Panc1 (cell line): ENCODE data around the gene DDX1. TPM values are rescaled to one million over a fixed set of nuclear protein-coding genes. Genes with fewer than 3 reads are reported as not detected.

Source experiments
- ATAC-seq: fragments of 200-7000 bp; cut with Tn5 transposase; 2 replicates; pipeline ENCODE4 v1.9.1; 2020; ENCODE audit warnings: mild to moderate bottlenecking, moderate library complexity
- BruUV-seq: library from RNA; stranded (reverse); fragments of 400-500 nt; replicated peaks from 2 replicates; lab custom pipeline; 2021; lab: Mats Ljungman, UMichigan
- CTCF ChIA-PET: fragments of 300-600 bp; sonication (Branson Sonifier 250); formaldehyde crosslinking; loops from one replicate; lab custom pipeline; 2022; ENCODE audit warnings: antibody characterized with exemption; lab: Charles Lee
- POLR2A ChIA-PET: fragments of 300-600 bp; sonication (Branson Sonifier 250); formaldehyde crosslinking; loops from one replicate; lab custom pipeline; 2022; ENCODE audit warnings: antibody characterized with exemption; lab: Charles Lee
- DNase-seq: peaks from one replicate; pipeline ENCODE4 v3.0.0-alpha.2; 2010; ENCODE audit warnings: low read depth, low spot score
- H3K27ac ChIP-seq: 2 replicates; pipeline ENCODE4 v1.5.1; 2011; ENCODE audit warnings: mild to moderate bottlenecking, low read length, inconsistent platforms
- H3K27me3 ChIP-seq: fragments of 200-500 bp; sonication (Bioruptor generic); 2 replicates; pipeline ENCODE4 v1.6.0; 2014; ENCODE audit warnings: low read length, inconsistent platforms; ENCODE audit not compliant: control insufficient read depth, insufficient read depth
- H3K36me3 ChIP-seq: fragments of 200-500 bp; sonication (Bioruptor generic); 2 replicates; pipeline ENCODE4 v1.5.1; 2014; ENCODE audit warnings: inconsistent platforms, mild to moderate bottlenecking, low read length, moderate library complexity; ENCODE audit not compliant: control insufficient read depth, insufficient read depth
- H3K4me1 ChIP-seq: 2 replicates; pipeline ENCODE4 v1.5.1; 2011; ENCODE audit warnings: inconsistent platforms, mild to moderate bottlenecking, low read length, moderate library complexity; ENCODE audit not compliant: control insufficient read depth, insufficient read depth
- H3K4me3 ChIP-seq, 2 experiments: 2 replicates each; pipeline ENCODE4 v1.5.1; 2011 to 2012; ENCODE audit warnings: low read depth in 2 of 2, low read length in 2 of 2, mild to moderate bottlenecking in 2 of 2, inconsistent platforms in 1 of 2, moderate library complexity in 1 of 2
- H3K9me3 ChIP-seq: fragments of 200-500 bp; sonication (Bioruptor generic); 2 replicates; pipeline ENCODE4 v1.5.1; 2014; ENCODE audit warnings: low read depth, mild to moderate bottlenecking, inconsistent platforms, low read length, moderate library complexity; ENCODE audit not compliant: control insufficient read depth, insufficient read depth
- CTCF ChIP-seq: fragments of 450-650 bp; IDR thresholded peaks from 2 replicates; pipeline ENCODE4 v1.5.1; 2017; ENCODE audit warnings: mild to moderate bottlenecking
- POLR2AphosphoS5 ChIP-seq: IDR thresholded peaks from 2 replicates; pipeline ENCODE4 v1.6.1; 2012; ENCODE audit warnings: mild to moderate bottlenecking, low read depth, low read length, moderate library complexity
- SIN3A ChIP-seq: IDR thresholded peaks from 2 replicates; pipeline ENCODE4 v1.6.1; 2012; ENCODE audit warnings: low read depth, mild to moderate bottlenecking, low read length, moderate library complexity, borderline replicate concordance; ENCODE audit not compliant: insufficient read depth
- TCF7L2 ChIP-seq: IDR thresholded peaks from 2 replicates; pipeline ENCODE4 v1.6.1; 2011; ENCODE audit warnings: mild to moderate bottlenecking, low read depth, low read length, inconsistent platforms
- in situ Hi-C: cut with HindIII; loops from 2 replicates; pipeline ENCODE4 v1.10.0; 2016; ENCODE audit warnings: low sequenced_read_pairs, low pct_unique_long_range_greater_than_20kb
- intact Hi-C: fragments of 100-400 bp; cut with micrococcal nuclease; formaldehyde crosslinking; loops from one replicate; pipeline ENCODE4 v1.10.0; 2022; ENCODE audit not compliant: unreplicated experiment
- total RNA-seq: library from RNA; stranded (reverse); gene quantifications from one replicate; pipeline ENCODE4 v1.2.1, GENCODE V29; 2021; ENCODE audit not compliant: unreplicated experiment
- TF ChIP-seq, protein P1 (sequence below), 2 experiments: IDR thresholded peaks; 2 replicates each; pipeline ENCODE4 v1.6.1; 2011 to 2012; ENCODE audit warnings: low read depth in 2 of 2, control low read depth in 1 of 2, low read length in 1 of 2, mild to moderate bottlenecking in 1 of 2, moderate library complexity in 1 of 2; ENCODE audit not compliant: insufficient read depth in 1 of 2

Gene DDX1
- total RNA-seq, 1 experiment from 2014 or later, result 102 TPM

DNA sequence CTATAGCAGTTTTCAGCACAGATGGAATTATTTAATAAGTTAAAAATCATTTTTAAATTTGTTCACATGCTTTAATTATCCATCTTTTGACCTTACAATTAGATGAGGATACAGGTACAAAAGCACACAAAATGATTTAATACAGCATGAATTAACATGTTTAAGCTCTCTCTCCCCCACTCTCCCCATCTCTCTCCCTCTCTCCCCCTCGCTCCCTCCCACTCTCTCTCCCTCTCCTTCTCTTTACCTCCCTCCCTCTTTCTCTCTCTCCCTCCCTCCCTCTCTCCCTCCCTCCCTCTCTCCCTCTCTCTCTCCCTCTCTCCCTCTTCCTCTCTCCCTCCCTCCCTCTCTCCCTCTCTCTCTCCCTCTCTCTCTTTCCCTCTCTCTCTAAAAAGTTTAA lies 38.1 kb upstream of the DDX1 start:
- H3K4me1 ChIP-seq, result no peaks in the 10 kb centered on the region
- intact Hi-C loops (no loop called here), in situ Hi-C loops (no loop called here)
- DNase-seq, result no peak
- no peak for ATAC-seq
- H3K36me3 ChIP-seq, result no peaks in the 10 kb centered on the region
- BruUV-seq, result no TSS peak
- H3K27ac ChIP-seq, result no peak overlapping the region
- ChIA-PET CTCF (no interaction called here), POLR2A (no interaction called here)
- H3K9me3 ChIP-seq, result no peaks in the 10 kb centered on the region
- H3K4me3 ChIP-seq, result no peak overlapping the region
- no peaks in the 10 kb centered on the region for H3K27me3 ChIP-seq
- no peak for TF ChIP-seq SIN3A
- TF ChIP-seq POLR2AphosphoS5, result no peak
- no peak for TF ChIP-seq CTCF
- TF ChIP-seq, protein P1, sequence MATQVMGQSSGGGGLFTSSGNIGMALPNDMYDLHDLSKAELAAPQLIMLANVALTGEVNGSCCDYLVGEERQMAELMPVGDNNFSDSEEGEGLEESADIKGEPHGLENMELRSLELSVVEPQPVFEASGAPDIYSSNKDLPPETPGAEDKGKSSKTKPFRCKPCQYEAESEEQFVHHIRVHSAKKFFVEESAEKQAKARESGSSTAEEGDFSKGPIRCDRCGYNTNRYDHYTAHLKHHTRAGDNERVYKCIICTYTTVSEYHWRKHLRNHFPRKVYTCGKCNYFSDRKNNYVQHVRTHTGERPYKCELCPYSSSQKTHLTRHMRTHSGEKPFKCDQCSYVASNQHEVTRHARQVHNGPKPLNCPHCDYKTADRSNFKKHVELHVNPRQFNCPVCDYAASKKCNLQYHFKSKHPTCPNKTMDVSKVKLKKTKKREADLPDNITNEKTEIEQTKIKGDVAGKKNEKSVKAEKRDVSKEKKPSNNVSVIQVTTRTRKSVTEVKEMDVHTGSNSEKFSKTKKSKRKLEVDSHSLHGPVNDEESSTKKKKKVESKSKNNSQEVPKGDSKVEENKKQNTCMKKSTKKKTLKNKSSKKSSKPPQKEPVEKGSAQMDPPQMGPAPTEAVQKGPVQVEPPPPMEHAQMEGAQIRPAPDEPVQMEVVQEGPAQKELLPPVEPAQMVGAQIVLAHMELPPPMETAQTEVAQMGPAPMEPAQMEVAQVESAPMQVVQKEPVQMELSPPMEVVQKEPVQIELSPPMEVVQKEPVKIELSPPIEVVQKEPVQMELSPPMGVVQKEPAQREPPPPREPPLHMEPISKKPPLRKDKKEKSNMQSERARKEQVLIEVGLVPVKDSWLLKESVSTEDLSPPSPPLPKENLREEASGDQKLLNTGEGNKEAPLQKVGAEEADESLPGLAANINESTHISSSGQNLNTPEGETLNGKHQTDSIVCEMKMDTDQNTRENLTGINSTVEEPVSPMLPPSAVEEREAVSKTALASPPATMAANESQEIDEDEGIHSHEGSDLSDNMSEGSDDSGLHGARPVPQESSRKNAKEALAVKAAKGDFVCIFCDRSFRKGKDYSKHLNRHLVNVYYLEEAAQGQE (IDR thresholded peaks at IDR 0.05; ENCODE audit: insufficient read depth in 1 of 2, low read depth in 2 of 2, low read length in 1 of 2), result no peak
- no peak for TF ChIP-seq TCF7L2

DNA sequence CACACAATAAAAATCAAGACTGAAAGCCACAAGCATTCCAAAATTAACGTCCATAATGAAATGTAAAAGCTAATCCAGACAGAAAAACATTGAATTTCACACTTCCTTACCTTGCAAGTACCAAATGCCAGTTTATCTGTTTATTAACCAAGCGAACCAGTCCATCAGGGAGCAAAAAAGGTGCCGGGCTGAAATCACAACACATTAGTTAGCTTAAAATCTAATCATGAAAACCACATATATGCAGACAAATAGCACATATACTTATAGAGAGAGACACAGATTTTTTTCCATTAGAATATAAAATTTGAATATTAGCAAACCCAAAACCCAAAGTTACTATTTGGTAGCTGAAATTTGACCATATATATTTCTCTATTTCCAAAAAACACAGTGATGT lies 37.7 kb upstream of the DDX1 start:
- no TSS peak for BruUV-seq
- H3K4me3 ChIP-seq, result no peak overlapping the region
- intact Hi-C loops, result no loop called here
- ATAC-seq, result no peak
- H3K4me1 ChIP-seq, result no peaks in the 10 kb centered on the region
- no peaks in the 10 kb centered on the region for H3K36me3 ChIP-seq
- in situ Hi-C loops, result no loop called here
- TF ChIP-seq CTCF (no peak), SIN3A (no peak), TCF7L2 (no peak), POLR2AphosphoS5 (no peak)
- TF ChIP-seq, protein P1 (IDR thresholded peaks at IDR 0.05; ENCODE audit: insufficient read depth in 1 of 2, low read depth in 2 of 2, low read length in 1 of 2), result no peak
- H3K27ac ChIP-seq, result no peak overlapping the region
- no peaks in the 10 kb centered on the region for H3K9me3 ChIP-seq
- CTCF ChIA-PET, result no interaction called here
- H3K27me3 ChIP-seq, result no peaks in the 10 kb centered on the region
- DNase-seq, result no peak
- POLR2A ChIA-PET, result no interaction called here
